NCI-H524 (cell line): ENCODE results near the gene PRKCB.
A peak's percentile ranks its signal among the peaks of the same experiment; 100 is the strongest.
"Not testable (repeated sequence)": the region's sequence is repeated elsewhere in the genome, so short reads cannot be mapped to it uniquely, and the experiment has no call there.

ENCODE experiments used
- DNase-seq, 2 experiments: peaks; one replicate each; lab custom pipeline; 2025; lab: John Stamatoyannopoulos, UW

Gene PRKCB

GRCh38 chr16:24174957-24175356 lies 339.2 kb downstream of the PRKCB start:
- no peak for DNase-seq

DNA sequence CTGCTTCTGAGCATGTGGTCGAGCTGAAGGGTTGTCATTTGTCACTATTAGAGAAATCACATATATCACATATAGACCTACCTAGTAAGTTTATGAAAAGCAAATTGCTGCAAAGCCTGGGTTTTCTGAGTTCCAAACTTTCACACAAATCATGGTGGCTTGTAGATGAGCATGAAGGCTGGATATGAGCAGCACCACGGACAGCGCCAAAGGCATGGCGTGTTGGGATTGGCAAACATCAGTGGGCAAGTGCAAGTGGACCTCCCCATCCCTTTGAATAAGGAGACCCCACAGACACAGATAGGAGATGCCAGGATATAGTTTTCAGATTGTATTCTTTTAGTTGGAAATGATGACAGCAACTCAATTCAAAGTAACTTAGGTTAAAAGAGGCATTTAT lies 342.7 kb downstream of the PRKCB start:
- no peak for DNase-seq

DNA sequence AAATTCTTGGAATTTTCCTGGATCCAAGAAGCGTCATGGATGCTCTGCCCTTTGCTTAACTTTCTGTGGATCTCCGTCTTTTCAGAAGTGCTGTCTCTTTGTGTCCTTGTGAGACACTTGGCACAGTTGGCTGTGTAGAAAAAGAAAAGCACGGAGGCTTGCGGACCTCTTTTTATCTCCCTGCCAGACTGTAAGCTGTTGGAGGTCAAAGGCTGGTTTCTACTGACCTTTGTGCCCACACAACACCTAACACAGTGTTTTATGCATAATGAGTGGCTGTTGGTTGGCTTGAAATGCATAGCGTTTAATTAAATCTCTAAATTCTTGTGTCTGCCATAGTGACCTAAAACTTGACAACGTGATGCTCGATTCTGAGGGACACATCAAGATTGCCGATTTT lies 344.7 kb downstream of the PRKCB start:
- DNase-seq: no peak

GRCh38 chr16:24188021-24188542 lies 352.3 kb downstream of the PRKCB start:
- DNase-seq: no peak

GRCh38 chr16:24188751-24189318 lies 353.1 kb downstream of the PRKCB start:
- no peak for DNase-seq

- no peak for DNase-seq
Observed at GRCh38 chr16:24189941-24190340, 354.2 kb downstream of the PRKCB start.

GRCh38 chr16:24191876-24192402 lies 356.2 kb downstream of the PRKCB start:
- DNase-seq: no peak

DNA sequence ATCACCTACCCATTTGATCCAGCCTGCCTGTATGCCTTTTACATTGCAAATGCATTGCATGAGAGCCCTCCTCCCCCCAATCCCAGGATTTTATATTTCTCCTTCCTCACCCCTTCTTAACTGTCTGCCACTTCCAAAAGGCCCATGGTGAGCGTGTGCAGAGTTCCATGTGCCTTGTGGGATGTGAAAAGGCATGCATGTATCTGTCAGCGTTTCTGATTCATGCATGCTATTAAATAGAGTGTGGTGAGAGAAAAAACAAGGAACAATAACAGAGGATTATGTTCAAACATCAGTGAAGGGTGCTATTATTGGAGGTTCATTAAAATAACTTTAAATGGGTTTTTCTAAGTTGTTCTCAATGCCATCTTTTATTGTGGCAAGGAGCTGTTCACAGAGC lies 359.4 kb downstream of the PRKCB start:
- no peak for DNase-seq

- no peak for DNase-seq
Observed at GRCh38 chr16:24198807-24199533, 363.2 kb downstream of the PRKCB start.

DNA sequence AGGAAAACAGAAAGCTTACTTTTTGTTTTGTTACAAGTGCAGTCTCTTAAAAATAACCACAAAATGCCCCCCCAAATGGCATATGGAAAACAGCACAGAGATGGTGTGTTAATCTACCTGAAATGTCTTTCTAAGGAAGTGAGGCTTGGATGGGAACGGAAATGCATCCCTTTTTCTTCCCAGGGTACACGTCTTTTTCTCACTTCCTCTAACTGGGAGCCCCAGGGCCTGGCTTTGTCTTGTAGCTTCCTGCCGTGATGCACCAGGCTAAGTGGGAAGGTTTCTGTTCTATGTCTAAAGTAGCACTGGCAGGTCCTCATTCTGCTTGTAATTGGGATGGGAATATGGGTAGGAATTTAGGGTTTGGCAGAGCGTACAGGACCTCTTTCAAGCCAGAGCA lies 367.9 kb downstream of the PRKCB start:
- no peak for DNase-seq

GRCh38 chr16:24204150-24204665 lies 368.4 kb downstream of the PRKCB start:
- peak in 1 of 2 experiments; percentile 26 for DNase-seq

DNA sequence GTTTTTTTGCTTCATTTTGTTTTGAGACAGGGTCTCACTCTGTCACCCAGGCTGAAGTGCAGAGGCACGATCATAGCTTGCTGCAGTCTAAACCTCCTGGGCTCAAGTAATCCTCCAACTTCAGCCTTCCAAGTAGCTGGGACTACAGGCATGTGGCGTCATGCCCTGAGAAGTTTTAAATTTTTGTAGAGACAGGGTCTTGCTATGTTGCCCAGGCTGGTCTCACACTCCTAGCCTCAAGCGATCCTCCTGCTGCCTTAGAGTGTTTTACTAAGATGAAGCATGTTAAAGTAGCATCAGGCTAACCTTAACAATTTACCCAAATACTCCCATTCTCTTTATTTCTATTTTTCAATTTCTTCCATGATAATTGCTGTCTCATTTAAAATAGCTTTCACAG lies 371.1 kb downstream of the PRKCB start:
- no peak for DNase-seq

- no peak for DNase-seq
Observed at GRCh38 chr16:24208710-24209109, 372.9 kb downstream of the PRKCB start.

DNA sequence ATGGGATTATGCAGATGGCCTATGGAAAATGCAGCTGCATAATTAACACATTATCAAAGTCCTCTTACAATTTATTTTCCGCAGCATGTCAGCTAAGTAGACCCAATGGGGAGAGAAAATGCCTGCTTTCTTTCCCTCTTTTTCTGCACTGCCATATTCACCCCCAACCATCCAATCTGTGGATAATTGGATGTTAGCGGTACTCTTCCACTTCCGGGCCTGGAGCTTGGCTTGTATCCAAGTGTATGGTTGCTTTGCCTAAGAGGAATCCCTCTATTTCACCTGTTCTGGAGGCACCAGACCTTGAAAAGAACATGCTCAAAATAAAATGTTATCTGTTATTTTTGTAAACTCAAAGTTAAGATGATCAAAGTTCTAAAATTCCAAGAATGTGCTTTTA lies 379.2 kb downstream of the PRKCB start:
- no peak for DNase-seq

GRCh38 chr16:24216961-24217360 lies 381.2 kb downstream of the PRKCB start:
- DNase-seq: no peak

- no peak for DNase-seq
Observed at GRCh38 chr16:24217461-24217860, 381.7 kb downstream of the PRKCB start.

- DNase-seq: no peak
Observed at GRCh38 chr16:24218299-24218698, 382.5 kb downstream of the PRKCB start.

- DNase-seq: no peak
Observed at GRCh38 chr16:24221219-24221618, 385.4 kb downstream of the PRKCB start.

- DNase-seq: no peak
Observed at GRCh38 chr16:24228514-24228913, 392.7 kb downstream of the PRKCB start.

- no peak for DNase-seq
Observed at GRCh38 chr16:24232936-24233335, 397.2 kb downstream of the PRKCB start.

- DNase-seq: no peak
Observed at GRCh38 chr16:24234737-24235136, 399.0 kb downstream of the PRKCB start.

DNA sequence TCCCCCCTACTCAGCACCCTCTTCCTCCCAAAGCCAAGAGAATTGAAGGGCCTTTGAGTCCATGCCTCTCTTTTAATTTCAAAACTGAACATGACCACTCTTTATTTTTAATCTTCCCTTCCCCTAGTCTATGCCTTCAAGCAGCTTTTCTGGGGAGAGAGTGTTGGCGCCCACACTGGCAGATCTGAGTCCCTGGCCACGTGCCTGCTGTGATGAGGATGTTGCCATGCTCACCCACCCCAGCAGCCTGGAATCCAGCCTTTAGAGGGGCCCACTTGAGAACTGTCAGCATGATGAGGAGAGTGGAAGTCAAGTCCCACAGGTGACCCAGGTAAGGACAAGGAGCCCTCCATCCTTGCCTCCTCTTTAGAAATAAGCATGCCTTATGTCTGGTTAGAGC lies 400.0 kb downstream of the PRKCB start:
- no peak for DNase-seq

- DNase-seq: not testable (repeated sequence)
Observed at GRCh38 chr16:24238846-24239245, 403.1 kb downstream of the PRKCB start.
